ENCODE data around the gene SEMA4D.

DNA sequence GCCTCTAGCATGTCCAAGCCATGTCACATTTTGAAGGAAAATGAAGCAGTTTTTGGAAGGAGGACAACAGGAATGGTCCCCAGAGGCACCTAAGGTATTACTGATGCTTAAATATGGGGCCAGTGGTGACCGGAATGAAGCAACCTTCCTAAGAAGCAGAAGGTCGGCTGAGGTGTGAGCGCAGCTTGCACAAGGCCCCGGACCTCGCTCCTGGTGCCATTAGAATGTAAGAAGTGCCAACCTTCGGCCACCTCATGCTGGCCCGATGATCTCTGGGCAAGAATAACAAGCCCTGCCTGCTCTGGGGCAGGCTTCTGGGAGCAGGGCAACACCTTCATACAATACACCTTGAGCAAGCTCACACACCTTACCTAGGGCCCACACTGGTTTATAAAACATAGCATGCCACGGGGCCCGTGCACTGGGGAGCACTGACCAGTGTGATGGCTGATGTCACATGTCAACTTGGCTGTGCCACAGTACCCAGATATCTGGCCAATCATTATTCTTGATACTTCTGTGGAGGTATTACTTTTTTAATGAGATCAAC, 21.9 kb downstream of the SEMA4D start:
- TF ChIP-seq SUZ12 (IDR thresholded peaks at IDR 0.05; ENCODE audit: extremely low read depth, insufficient read depth, insufficient read length), result no peak
- TF ChIP-seq ZNF274 (IDR thresholded peaks at IDR 0.05; ENCODE audit: low read depth, low read length), result no peak
- no peak for TF ChIP-seq YY1 (IDR thresholded peaks at IDR 0.05; ENCODE audit: insufficient read depth, insufficient read length)

Data from NT2/D1 (cell line).